ENCODE data around the gene STT3B.

The STT3B gene

DNA sequence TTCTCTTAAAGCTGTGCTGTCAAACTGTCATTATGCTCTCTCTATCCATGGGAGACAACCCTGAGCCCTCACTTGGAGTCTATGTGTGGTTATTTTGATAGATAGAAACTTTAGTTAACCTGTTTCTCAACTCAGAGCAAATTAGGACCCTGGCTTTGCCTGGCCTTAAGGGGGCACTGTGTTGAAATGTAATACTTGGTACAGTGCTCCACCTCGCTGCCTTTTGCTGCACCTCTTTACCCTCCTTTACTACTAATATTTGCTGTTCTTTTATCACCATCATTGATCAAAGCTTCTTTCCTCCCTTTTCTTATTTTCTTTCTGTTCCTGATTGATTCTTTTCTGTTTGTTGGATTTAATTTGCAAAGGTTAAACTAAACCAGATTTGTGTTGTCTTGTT is 34.3 kb downstream of the STT3B start:
- H3K9ac ChIP-seq (ENCODE audit: low read depth in 1 of 2, low read length in 2 of 2): no peak overlapping the region
- H3K4me1 ChIP-seq (ENCODE audit: control insufficient read depth in 2 of 2, insufficient read depth in 2 of 2, low read length in 2 of 2): peaks cover 0 to 5% of the 10 kb centered on the region in 2 donors

DNA sequence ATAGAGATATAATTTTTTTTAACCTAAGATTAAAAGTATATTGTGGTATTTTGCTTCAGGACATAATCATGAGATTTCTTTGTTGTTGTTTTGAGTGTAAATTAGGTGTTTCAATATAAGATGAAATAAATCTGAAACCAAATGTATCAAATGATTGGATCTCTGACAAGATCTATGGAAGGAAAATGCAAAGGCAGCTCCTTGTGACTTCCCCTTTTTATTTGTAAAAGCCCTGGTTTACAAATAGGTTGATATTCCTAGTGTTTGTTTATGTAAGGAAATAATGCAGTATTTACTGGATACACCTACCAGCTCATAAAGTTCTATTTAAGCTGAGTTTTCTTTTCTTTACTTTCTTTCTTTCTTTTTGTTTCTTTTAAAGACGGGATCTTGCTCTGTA is 35.9 kb downstream of the STT3B start:
- Histone ChIP-seq H3K4me1 (ENCODE audit: control insufficient read depth in 2 of 2, insufficient read depth in 2 of 2, low read length in 2 of 2) (peaks cover 0 to 3% of the 10 kb centered on the region in 2 donors), H3K4me3 (ENCODE audit: low read length in 2 of 2) (no peak overlapping the region), H3K9ac (ENCODE audit: low read depth in 1 of 2, low read length in 2 of 2) (no peak overlapping the region)

More for the DNA sequence above, 34.3 kb downstream of the STT3B start:
- no peak overlapping the region for H3K4me3 ChIP-seq (ENCODE audit: low read length in 2 of 2)
- no peaks in the 10 kb centered on the region for H3K27me3 ChIP-seq (ENCODE audit: control insufficient read depth in 2 of 2, insufficient read depth in 2 of 2, low read length in 2 of 2)
- no peaks in the 10 kb centered on the region for H3K9me3 ChIP-seq (ENCODE audit: control insufficient read depth in 2 of 2, low read length in 2 of 2)
- no peak overlapping the region for H3K27ac ChIP-seq (ENCODE audit: low read depth in 2 of 2, low read length in 2 of 2)
- H3K36me3 ChIP-seq (ENCODE audit: control insufficient read depth in 2 of 2, insufficient read depth in 2 of 2, low read length in 2 of 2): no peaks in the 10 kb centered on the region

DNA sequence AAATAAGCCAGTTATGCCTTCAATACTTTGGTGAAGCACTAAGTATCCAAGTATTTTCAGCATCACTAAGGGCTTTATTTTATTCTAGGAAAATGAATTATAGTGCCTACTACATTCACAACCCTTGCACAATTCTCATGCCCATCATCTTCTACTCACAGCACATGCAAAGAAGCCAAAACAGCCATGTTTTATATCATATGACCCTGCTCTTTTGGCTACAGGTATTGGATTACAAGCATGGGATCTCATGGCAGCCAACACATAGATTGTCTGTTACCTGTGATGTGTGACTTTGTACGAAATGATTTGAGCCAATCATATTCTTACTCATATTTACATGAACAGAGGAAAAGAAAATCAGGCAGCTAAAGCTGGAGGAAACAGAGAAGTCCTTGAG is 38.6 kb downstream of the STT3B start:
- H3K27me3 ChIP-seq (ENCODE audit: control insufficient read depth in 2 of 2, insufficient read depth in 2 of 2, low read length in 2 of 2): no peaks in the 10 kb centered on the region
- no peak overlapping the region for H3K4me3 ChIP-seq (ENCODE audit: low read length in 2 of 2)
- H3K9me3 ChIP-seq (ENCODE audit: control insufficient read depth in 2 of 2, low read length in 2 of 2): no peaks in the 10 kb centered on the region
- peaks cover 0 to 3% of the 10 kb centered on the region in 2 donors for H3K4me1 ChIP-seq (ENCODE audit: control insufficient read depth in 2 of 2, insufficient read depth in 2 of 2, low read length in 2 of 2)
- no peak overlapping the region for H3K27ac ChIP-seq (ENCODE audit: low read depth in 2 of 2, low read length in 2 of 2)
- H3K36me3 ChIP-seq (ENCODE audit: control insufficient read depth in 2 of 2, insufficient read depth in 2 of 2, low read length in 2 of 2): no peaks in the 10 kb centered on the region
- no peak overlapping the region for H3K9ac ChIP-seq (ENCODE audit: low read depth in 1 of 2, low read length in 2 of 2)

More for the DNA sequence above, 35.9 kb downstream of the STT3B start:
- no peak overlapping the region for H3K27ac ChIP-seq (ENCODE audit: low read depth in 2 of 2, low read length in 2 of 2)
- H3K36me3 ChIP-seq (ENCODE audit: control insufficient read depth in 2 of 2, insufficient read depth in 2 of 2, low read length in 2 of 2): no peaks in the 10 kb centered on the region
- no peaks in the 10 kb centered on the region for H3K27me3 ChIP-seq (ENCODE audit: control insufficient read depth in 2 of 2, insufficient read depth in 2 of 2, low read length in 2 of 2)
- H3K9me3 ChIP-seq (ENCODE audit: control insufficient read depth in 2 of 2, low read length in 2 of 2): no peaks in the 10 kb centered on the region

DNA sequence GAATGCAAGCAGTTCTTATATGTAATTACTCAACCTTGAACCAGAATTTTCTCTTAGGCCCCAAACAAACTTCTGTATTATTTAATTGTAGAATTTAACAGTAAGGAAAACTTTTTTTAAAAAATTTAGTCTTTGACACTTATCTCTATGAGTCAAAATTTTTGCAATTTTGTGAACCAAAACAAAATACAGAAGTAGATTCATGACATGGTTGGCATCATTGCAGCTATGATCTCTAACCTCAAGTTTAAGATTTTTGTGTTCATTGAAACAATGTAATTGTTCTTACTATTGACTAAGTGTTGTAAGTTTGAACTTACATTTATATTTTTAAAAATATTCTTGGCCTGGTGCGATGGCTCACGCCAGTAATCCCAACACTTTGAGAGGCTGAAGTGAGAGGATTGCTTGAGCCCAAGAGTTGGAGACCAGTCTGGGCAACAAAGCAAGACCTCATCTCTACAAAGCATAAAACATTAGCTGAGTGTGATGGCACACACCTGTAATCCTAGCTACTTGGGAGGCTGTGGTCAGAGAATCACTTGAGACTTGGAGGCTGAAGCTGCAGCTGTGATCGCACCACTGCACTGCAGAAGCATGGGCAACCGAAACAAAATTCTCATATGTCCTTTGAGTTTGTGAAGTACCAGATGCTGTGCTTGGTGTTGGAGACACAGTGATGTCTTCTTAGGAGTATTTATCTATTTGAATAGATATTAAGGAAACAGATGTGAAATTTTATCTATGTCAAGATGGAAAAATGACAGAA is 39.7 kb downstream of the STT3B start:
- peaks cover 0 to 3% of the 10 kb centered on the region in 2 donors for H3K4me1 ChIP-seq (ENCODE audit: control insufficient read depth in 2 of 2, insufficient read depth in 2 of 2, low read length in 2 of 2)
- H3K9ac ChIP-seq (ENCODE audit: low read depth in 1 of 2, low read length in 2 of 2): no peak overlapping the region
- H3K36me3 ChIP-seq (ENCODE audit: control insufficient read depth in 2 of 2, insufficient read depth in 2 of 2, low read length in 2 of 2): no peaks in the 10 kb centered on the region
- no peaks in the 10 kb centered on the region for H3K27me3 ChIP-seq (ENCODE audit: control insufficient read depth in 2 of 2, insufficient read depth in 2 of 2, low read length in 2 of 2)
- no peak overlapping the region for H3K27ac ChIP-seq (ENCODE audit: low read depth in 2 of 2, low read length in 2 of 2)
- no peak overlapping the region for H3K4me3 ChIP-seq (ENCODE audit: low read length in 2 of 2)
- no peaks in the 10 kb centered on the region for H3K9me3 ChIP-seq (ENCODE audit: control insufficient read depth in 2 of 2, low read length in 2 of 2)

DNA sequence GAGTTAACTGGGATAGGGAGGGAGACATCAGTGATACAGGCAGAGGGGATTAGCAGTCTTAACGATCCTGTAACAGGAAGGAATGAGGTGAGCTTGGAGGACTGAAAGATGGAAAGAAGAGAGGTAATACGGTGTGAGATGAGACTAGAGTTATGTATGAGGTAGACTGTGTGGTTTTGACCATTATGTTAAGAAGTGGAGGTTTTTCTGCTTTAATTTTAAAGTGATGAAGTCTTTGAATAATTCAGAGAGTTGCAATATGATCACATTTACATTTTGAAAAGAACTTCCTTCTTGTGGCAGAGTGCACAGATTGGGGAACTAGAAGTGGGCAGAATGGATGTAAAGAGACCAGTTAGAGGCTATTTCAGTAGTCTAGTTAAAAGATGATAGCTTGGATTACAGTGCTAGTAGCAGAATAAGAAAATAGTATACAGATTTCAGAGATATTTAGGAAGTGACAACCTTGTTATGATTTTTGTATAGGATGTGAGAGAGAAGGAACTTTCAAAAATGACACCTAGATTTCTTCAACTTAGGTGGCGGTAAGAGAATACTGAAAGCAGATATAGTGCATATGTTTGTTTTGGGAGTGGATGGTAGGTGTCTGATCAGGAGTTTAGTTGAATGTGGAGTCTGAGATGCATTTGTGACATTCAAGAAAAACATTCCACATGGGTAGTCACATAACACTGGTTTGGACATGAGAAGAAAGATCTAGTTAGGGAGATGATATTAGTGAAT is 40.5 kb downstream of the STT3B start:
- Histone ChIP-seq H3K4me3 (ENCODE audit: low read length in 2 of 2) (no peak overlapping the region), H3K4me1 (ENCODE audit: control insufficient read depth in 2 of 2, insufficient read depth in 2 of 2, low read length in 2 of 2) (peaks cover 0 to 3% of the 10 kb centered on the region in 2 donors), H3K36me3 (ENCODE audit: control insufficient read depth in 2 of 2, insufficient read depth in 2 of 2, low read length in 2 of 2) (peaks cover 0 to 4% of the 10 kb centered on the region in 2 donors), H3K27me3 (ENCODE audit: control insufficient read depth in 2 of 2, insufficient read depth in 2 of 2, low read length in 2 of 2) (no peaks in the 10 kb centered on the region), H3K27ac (ENCODE audit: low read depth in 2 of 2, low read length in 2 of 2) (no peak overlapping the region), H3K9me3 (ENCODE audit: control insufficient read depth in 2 of 2, low read length in 2 of 2) (no peaks in the 10 kb centered on the region), H3K9ac (ENCODE audit: low read depth in 1 of 2, low read length in 2 of 2) (no peak overlapping the region)

DNA sequence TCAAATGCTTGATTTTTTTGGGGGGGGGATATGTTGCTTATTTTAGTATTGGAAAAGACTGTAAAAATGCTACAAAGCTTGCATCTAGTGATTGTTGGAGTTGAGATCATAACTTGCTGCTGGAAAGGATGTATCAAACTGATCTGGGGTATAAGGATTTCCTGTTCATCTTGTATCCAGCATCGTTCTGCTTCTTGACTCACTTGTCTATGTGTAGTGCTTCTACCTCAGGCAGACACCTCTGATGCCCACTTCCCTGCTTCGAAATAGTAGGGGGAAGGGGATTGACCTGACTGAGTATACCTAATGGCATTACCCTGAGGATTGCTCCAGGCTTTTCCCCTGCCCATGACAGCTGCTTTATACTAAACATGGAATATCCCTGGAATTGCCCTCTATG is 42.7 kb downstream of the STT3B start:
- no peak overlapping the region for H3K4me3 ChIP-seq (ENCODE audit: low read length in 2 of 2)
- no peak overlapping the region for H3K27ac ChIP-seq (ENCODE audit: low read depth in 2 of 2, low read length in 2 of 2)
- peaks cover 0 to 3% of the 10 kb centered on the region in 2 donors for H3K4me1 ChIP-seq (ENCODE audit: control insufficient read depth in 2 of 2, insufficient read depth in 2 of 2, low read length in 2 of 2)
- no peak overlapping the region for H3K9ac ChIP-seq (ENCODE audit: low read depth in 1 of 2, low read length in 2 of 2)
- H3K27me3 ChIP-seq (ENCODE audit: control insufficient read depth in 2 of 2, insufficient read depth in 2 of 2, low read length in 2 of 2): no peaks in the 10 kb centered on the region
- H3K36me3 ChIP-seq (ENCODE audit: control insufficient read depth in 2 of 2, insufficient read depth in 2 of 2, low read length in 2 of 2): peaks cover 3 to 6% of the 10 kb centered on the region in 2 donors
- no peaks in the 10 kb centered on the region for H3K9me3 ChIP-seq (ENCODE audit: control insufficient read depth in 2 of 2, low read length in 2 of 2)

DNA sequence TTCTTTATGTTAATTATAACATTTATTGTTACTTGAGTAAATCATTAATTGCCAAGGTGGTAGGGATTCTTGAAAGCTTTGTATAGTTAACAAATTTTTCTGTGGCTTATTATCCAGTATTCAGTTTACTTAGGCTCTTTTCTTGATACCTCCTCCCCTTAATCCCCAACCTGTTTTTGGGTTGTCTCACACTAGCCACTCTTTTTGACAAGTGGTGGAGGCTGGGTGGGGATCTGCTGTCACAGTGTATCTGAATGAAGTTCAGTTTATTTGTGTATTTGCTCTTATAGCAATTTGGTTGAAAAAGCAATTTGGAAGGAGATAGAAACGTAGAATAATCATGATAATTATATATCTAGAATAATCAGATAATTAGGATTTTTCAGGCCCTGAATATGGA is 43.8 kb downstream of the STT3B start:
- Histone ChIP-seq H3K9me3 (ENCODE audit: control insufficient read depth in 2 of 2, low read length in 2 of 2) (no peaks in the 10 kb centered on the region), H3K9ac (ENCODE audit: low read depth in 1 of 2, low read length in 2 of 2) (no peak overlapping the region), H3K27ac (ENCODE audit: low read depth in 2 of 2, low read length in 2 of 2) (no peak overlapping the region), H3K36me3 (ENCODE audit: control insufficient read depth in 2 of 2, insufficient read depth in 2 of 2, low read length in 2 of 2) (peaks cover 3 to 6% of the 10 kb centered on the region in 2 donors), H3K4me3 (ENCODE audit: low read length in 2 of 2) (no peak overlapping the region), H3K27me3 (ENCODE audit: control insufficient read depth in 2 of 2, insufficient read depth in 2 of 2, low read length in 2 of 2) (no peaks in the 10 kb centered on the region), H3K4me1 (ENCODE audit: control insufficient read depth in 2 of 2, insufficient read depth in 2 of 2, low read length in 2 of 2) (peaks cover 0 to 3% of the 10 kb centered on the region in 2 donors)

DNA sequence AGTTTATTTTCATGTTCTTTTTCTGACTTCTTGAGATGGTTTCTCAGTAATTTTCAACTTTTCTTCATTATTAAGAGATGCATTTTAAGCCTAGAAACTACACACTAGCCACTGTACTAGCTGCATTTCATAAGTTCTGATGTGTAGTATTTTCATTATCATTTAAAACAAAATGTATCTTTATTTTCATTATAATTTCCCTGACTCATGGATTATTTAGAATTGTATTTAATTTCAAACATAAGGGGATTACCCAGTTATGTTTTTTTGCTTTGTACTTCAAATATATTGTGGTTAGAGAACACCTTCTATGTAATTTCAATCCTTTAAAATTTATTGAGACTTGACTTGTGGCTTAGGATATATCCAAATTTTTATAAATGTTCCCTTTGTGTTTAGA is 44.5 kb downstream of the STT3B start:
- H3K4me3 ChIP-seq (ENCODE audit: low read length in 2 of 2): no peak overlapping the region
- H3K27ac ChIP-seq (ENCODE audit: low read depth in 2 of 2, low read length in 2 of 2): no peak overlapping the region
- no peaks in the 10 kb centered on the region for H3K9me3 ChIP-seq (ENCODE audit: control insufficient read depth in 2 of 2, low read length in 2 of 2)
- peaks cover 3 to 6% of the 10 kb centered on the region in 2 donors for H3K36me3 ChIP-seq (ENCODE audit: control insufficient read depth in 2 of 2, insufficient read depth in 2 of 2, low read length in 2 of 2)
- H3K27me3 ChIP-seq (ENCODE audit: control insufficient read depth in 2 of 2, insufficient read depth in 2 of 2, low read length in 2 of 2): no peaks in the 10 kb centered on the region
- peaks cover 0 to 3% of the 10 kb centered on the region in 2 donors for H3K4me1 ChIP-seq (ENCODE audit: control insufficient read depth in 2 of 2, insufficient read depth in 2 of 2, low read length in 2 of 2)
- H3K9ac ChIP-seq (ENCODE audit: low read depth in 1 of 2, low read length in 2 of 2): no peak overlapping the region

DNA sequence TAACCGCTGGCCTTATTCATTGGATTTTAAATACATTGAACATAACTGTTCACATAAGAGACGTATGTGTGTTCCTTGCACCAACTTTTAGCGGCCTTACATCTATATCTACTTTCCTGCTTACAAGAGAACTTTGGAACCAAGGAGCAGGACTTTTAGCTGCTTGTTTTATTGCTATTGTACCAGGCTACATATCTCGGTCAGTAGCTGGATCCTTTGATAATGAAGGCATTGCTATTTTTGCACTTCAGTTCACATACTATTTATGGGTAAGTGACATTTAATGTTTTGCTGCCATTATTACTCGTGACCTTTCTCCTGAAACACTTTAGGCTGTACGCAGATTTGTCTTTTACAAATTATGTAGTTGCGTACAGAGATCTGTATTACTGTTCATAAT is 47.1 kb downstream of the STT3B start:
- H3K4me3 ChIP-seq (ENCODE audit: low read length in 2 of 2): no peak overlapping the region
- H3K27ac ChIP-seq (ENCODE audit: low read depth in 2 of 2, low read length in 2 of 2): no peak overlapping the region
- no peaks in the 10 kb centered on the region for H3K27me3 ChIP-seq (ENCODE audit: control insufficient read depth in 2 of 2, insufficient read depth in 2 of 2, low read length in 2 of 2)
- peaks cover 3 to 6% of the 10 kb centered on the region in 2 donors for H3K36me3 ChIP-seq (ENCODE audit: control insufficient read depth in 2 of 2, insufficient read depth in 2 of 2, low read length in 2 of 2)
- H3K9ac ChIP-seq (ENCODE audit: low read depth in 1 of 2, low read length in 2 of 2): no peak overlapping the region
- H3K4me1 ChIP-seq (ENCODE audit: control insufficient read depth in 2 of 2, insufficient read depth in 2 of 2, low read length in 2 of 2): no peaks in the 10 kb centered on the region
- no peaks in the 10 kb centered on the region for H3K9me3 ChIP-seq (ENCODE audit: control insufficient read depth in 2 of 2, low read length in 2 of 2)

DNA sequence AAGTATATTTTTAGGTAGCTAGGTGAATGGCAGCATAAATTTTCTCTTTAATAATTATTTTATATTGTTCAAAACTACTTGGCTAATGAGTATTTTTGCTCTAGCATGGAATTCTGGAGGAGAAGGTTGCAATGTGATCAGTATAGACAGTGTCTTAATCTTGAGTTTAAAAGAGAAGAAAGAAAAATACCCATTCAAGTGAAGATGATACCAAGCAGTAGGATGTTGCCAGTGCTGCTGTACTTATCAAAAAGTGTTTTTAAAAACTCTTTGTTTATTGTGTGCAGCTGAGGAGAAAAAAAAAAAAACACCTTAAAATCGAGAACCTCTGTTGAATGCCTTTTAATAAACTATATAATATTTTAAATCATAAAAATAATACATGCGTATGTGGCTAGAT is 47.9 kb downstream of the STT3B start:
- H3K9me3 ChIP-seq (ENCODE audit: control insufficient read depth in 2 of 2, low read length in 2 of 2): no peaks in the 10 kb centered on the region
- no peaks in the 10 kb centered on the region for H3K27me3 ChIP-seq (ENCODE audit: control insufficient read depth in 2 of 2, insufficient read depth in 2 of 2, low read length in 2 of 2)
- H3K27ac ChIP-seq (ENCODE audit: low read depth in 2 of 2, low read length in 2 of 2): no peak overlapping the region
- peaks cover 3 to 6% of the 10 kb centered on the region in 2 donors for H3K36me3 ChIP-seq (ENCODE audit: control insufficient read depth in 2 of 2, insufficient read depth in 2 of 2, low read length in 2 of 2)
- no peaks in the 10 kb centered on the region for H3K4me1 ChIP-seq (ENCODE audit: control insufficient read depth in 2 of 2, insufficient read depth in 2 of 2, low read length in 2 of 2)
- H3K4me3 ChIP-seq (ENCODE audit: low read length in 2 of 2): no peak overlapping the region
- H3K9ac ChIP-seq (ENCODE audit: low read depth in 1 of 2, low read length in 2 of 2): no peak overlapping the region

Data from mucosa of rectum (tissue), 2 donors.